SW480 (cell line): ENCODE measurements around the gene NPIPB2.
"Not testable (repeated sequence)": the region's sequence is repeated elsewhere in the genome, so short reads cannot be mapped to it uniquely, and the experiment has no call there.

Source experiments
- DNase-seq: peaks from one replicate; pipeline ENCODE4 v3.0.0-alpha.2; 2016; ENCODE audit warnings: low spot score

The NPIPB2 gene

DNA sequence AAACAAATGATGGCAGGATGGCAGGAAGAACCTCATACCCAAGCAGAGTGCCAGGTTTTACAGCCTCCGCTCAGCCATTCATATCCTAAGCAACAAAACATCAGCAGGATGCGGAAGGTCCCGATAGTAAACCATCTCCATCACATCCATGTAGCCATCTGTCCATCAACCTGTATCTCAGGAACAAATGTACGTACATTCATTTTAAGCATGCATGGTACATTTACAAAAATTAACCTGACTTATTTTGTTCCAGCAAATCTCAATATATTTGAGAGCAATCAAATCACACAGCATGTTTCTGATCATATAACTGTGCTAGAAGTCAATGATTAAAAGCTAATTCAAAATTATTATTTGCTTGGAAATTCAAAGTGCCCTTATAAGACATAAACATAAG is at the start of gene NPIPB2:
Gene NPIPB2 (minus strand): TSS at position 101 of the 400 bp plus-strand sequence. CDS start 0 bp downstream, at position 101.
- not testable (repeated sequence) for DNase-seq

DNA sequence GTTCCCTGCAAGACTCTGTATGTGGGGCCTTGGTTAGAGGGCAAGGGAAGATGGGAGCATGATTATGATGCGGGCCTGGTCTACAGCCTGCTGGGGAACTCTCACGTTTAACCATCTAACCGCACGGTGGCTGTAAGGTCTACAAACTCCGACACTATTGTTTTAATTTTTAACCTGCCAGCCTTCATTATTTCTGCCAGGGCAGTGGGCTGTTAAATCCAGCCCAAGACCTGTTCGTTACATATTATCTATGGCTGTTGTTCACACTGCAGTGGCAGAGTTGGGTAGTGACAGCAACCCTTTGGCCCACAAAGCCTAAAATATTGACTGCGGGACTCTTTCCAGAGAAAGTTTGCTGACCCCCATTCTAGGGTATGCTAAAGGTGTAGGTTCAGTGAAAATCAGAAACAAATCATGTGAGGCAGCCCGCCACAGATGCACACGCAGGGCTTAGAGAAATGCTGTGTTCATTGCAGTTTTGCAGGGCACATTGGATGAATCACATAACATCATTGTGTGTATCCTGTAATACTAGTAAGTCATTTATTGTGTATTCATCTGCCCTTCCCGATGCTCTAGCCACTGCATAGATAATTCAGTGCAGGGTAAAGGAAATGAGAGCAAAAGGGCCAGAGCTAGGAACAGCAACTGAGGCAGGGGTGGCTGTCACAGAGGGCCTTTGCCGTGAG is 49.0 kb upstream of the NPIPB2 start:
- DNase-seq = no peak

DNA sequence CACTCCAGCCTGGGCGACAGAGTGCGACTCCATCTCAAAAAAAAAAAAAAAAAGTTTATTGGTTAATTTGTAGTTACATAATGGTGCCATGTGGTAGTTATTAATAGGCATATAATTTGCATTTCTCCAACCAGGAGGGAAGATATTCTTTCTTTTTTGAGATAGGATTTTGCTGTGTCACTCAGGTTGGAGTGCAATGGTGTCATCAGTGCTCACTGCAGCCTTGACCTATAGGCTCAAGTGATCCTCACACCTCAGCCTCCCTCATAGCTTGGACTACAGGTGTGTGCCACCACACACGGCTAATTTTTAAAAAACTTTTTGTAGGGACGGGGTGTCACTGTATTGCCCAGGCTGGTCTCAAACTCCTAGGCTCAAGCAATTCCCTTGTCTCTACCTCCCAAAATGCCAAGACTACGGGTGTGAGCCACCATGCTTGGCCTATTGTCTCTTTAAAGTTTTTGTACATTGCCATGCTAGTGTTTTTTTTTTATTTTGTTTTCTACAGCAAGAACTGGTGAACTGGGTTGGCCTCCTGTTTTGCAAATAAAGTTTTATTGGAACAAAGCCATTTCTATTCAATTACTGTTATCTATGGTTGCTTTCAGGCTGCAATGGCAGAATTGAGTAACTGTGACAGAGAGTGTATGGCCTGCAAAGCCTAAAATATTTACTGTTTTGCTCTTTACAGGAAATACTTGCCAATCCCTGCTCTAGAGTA is 46.6 kb upstream of the NPIPB2 start:
- DNase-seq = no peak

DNA sequence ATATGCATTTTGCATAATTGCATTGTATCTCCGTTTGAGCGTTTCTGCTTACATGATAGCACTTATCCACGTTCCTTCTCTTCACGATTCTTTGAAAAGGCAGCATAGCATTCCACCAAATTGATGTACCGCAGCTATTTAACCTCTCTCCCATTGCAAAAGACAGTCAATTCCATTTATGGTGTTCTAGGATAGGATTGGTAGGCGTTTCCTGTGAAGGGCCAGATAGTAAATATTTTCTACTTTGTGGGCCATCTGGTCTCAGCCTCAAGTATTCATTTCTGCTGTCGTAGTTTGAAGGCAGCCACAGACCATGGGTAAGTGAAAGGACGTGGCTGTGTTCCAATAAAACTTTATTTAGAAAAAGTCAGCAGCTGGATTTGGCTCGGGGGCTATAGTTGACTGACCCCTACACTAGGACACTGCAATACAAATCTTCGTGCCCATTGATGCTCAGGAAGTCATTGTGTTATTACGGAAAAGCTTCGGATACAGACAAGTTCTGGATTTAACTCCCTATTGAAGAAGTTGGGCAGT is 44.7 kb upstream of the NPIPB2 start:
- DNase-seq = no peak

DNA sequence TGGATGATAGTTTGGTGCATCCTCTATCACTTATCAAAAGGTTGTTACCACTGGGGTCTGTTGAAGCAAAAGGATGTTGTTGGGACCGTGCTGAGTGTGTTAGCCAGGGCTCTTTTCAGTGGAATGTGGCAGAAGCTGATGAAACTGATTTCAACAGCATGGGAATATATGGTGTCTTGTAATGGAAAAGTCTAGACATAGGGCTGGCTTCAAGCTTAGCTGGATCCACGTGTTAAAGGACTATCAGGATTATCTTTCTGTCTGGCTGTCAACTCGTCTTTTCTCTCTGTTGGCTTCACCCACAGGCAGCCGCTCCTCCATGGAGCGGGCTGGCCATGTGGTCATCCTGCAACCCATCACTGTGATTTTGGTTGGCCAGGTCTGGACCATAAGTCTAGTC is 43.4 kb upstream of the NPIPB2 start:
- DNase-seq = no peak

DNA sequence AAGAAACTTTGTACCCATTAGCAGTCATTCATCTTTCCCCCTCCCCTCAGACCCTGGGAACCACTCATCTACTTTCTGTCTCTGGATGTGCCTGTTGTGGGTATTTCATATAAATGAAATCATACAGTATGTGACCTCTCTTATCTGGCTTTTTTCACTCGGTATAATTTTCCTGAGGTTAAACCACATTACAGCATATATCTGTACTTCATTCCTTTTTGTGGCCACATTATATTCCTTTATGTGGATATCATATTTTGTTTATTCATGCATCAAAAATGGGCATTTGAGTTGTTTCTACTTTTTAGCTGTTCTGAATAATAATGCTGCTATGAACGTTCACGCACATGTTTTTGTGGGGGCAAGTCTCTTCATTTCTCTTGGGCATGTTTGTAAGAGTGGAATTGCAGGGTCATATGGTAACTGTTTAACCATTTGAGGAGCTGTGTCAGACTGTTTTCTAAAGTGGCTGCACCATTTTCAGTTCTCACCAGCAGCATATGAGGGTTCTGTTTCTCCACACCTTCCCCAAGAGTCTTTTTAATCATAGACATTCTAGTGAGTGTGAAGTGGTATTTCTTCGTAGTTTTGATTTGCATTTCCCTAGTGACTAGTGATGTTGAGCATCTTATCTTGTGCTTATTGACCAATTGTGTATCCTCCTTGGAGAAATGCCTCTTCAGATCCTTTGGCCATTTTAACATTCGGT is 38.4 kb upstream of the NPIPB2 start:
- no peak for DNase-seq

DNA sequence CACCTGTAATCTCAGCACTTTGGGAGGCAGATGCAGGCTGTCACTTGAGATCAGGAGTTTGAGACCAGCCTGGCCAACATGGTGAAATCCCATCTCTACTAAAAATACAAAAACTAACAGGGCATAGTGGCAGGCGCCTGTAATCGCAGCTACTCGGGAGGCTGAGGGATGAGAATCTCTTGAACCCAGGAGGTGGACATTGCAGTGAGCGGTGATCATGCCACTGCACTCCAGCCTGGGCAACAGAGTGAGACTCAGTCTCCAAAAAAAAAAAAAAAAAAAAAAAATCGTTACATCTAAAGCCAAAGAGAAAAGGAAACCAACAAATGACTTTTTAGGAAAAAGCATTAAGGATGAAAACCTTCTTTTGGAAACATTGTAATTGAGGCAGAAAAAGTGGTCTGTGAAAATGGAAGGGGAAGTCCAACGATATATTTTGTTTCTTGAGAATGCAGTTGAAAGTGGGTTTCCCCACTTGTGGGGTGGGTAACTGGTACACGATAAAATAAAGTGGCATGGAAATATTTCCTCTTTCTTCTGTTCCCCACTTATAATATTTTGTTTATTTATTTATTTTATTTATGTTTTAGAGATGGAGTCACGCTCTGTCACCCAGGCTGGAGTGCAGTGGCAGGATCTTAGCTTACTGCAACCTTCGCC is 37.3 kb upstream of the NPIPB2 start:
- DNase-seq = no peak

DNA sequence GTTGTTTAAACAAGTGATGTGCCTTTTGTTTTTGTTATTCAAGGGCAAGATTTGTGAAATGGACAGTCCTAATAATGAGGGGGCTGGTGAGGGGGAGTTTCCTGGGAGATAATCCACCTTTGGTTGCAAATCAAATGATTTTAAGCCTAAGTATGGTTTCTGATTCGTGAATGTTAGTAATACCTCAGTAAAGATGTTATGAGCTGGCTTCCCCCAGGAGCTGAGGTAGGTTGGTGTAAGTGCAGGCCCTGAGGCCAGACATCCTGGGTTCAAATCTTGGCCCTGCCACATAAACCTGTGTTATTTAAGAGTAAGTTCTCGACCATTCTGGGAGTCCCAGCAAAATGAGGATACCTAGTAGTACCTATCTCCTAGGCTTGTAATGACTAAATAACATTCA is 36.2 kb upstream of the NPIPB2 start:
- no peak for DNase-seq

DNA sequence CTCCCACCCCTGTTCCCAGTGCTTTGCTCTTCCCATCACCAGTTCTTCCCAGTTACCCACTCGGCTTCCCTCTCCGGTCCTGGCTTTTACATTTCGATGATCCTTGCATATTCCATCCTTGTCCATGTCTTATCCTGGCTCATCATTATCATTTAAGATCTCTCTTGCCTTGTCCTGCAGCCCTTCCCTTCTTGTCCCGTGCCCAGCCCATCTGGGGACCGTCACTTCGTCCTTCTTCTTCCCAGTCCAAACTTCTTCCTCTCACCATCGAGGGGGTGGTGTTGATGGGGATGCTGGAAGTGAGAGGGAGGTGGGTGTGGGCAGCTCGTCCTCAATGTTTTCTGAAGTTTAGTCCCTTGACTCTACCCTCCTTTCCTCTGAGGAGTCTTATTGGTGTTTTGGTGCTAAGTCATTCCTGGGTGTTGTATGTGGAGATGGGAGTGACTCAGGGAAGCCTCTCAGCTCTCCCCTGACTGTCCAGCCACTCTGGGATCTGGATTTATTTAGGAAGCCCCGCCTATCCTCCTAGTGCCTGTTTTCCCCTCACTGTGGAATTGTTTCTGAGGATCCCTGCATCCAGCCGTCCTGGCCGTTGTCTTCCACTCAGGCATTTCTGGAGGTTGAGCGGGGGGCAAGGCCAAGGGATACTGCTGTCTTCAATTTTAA is 35.7 kb upstream of the NPIPB2 start:
- DNase-seq = no peak

DNA sequence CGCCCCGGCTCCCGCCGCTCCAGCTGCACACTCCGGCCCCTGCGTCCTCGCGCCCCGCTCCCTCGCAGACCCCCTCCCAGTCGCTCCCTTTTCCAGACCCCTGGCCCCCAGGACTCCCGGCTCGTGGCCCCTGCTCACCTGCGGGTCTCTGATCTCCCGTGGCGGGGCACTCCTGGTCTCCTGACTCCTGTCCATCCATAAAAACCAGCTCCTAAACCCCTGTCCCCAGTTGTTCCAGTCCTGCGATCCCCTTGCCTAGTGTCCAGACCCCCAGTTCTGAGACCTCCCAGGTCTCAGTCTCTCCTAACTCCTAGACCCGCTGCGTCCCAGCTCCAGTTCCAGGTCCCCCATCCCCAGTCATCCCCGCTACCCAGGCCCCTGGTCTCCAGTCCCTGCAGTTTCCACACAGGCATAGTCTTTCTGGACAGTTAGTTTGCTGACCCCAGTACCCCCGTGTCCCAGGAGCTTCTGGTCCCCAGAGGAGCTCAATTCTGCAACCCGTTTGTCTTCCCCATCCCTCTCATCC is 35.1 kb upstream of the NPIPB2 start:
- no peak for DNase-seq

DNA sequence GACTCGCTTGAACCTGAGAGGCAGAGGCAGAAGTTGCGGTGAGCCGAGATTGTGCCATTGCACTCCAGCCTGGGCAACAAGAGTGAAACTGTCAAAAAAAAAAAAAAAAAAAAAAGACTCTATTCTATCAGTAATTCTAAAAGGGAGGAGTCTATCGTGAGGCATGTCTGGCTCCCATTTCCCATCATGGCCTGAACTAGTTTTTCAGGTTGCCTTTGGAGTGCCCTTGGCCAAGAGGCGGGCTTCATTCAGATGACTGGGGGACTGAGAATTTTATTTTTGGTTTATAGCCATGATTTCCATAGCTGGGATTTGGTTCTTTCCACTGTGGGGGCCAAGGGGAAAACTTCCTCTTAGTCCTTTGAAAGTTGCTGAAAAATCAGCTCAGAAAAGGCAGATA is 31.2 kb upstream of the NPIPB2 start:
- no peak for DNase-seq

DNA sequence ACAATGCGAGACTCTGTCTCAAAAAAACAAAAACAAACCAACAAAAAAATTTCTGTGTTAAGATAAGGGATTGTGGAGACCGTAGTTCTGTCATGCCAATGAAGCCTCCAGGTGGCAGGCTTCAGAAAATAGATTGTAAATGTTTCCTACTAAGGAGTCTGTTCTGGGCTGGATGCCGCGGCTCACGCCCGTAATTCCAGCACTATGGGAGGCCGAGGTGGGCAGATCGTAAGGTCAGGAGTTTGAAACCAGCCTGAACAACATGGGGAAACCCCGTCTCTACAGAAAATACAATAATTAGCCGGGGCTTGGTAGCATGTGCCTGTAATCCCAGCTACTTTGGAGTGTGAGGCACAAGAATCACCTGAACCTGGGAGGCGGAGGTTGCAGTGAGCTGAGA is 30.3 kb upstream of the NPIPB2 start:
- DNase-seq = no peak

DNA sequence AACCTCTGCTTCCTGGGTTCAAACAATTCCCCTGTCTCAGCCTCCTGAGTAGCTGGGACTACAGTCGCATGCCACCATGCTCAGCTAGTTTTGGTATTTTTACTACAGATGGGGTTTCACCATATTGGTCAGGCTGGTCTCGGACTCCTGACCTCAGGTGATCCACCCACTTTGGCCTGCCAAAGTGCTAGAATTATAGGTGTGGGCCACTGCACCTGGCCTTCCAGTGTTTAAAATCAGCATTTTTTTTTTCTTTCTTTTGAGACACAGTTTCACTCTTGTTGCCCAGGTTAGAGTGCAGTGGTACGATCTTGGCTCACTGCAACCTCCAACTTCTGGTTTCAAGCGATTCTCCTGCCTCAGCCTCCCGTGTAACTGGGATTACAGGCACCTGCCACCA is 28.4 kb upstream of the NPIPB2 start:
- DNase-seq = not testable (repeated sequence)

DNA sequence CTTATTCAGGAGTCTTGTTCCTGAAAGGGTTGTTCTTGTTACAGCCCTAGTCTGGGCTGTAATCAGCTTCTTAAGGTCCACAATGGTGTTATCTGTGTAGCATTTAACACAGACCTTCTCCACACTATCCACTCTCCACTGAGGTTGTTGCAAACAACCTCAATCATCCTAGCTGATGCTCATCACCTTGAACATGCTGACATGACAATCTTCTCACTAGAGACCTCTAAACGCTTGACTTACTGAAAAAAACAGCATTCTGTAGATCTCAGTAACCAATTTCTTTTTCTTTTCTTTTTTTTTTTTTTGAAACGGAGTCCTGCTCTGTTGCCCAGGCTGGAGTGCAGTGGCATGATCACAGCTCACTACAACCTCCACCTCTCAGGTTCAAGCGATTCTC is 26.7 kb upstream of the NPIPB2 start:
- no peak for DNase-seq

DNA sequence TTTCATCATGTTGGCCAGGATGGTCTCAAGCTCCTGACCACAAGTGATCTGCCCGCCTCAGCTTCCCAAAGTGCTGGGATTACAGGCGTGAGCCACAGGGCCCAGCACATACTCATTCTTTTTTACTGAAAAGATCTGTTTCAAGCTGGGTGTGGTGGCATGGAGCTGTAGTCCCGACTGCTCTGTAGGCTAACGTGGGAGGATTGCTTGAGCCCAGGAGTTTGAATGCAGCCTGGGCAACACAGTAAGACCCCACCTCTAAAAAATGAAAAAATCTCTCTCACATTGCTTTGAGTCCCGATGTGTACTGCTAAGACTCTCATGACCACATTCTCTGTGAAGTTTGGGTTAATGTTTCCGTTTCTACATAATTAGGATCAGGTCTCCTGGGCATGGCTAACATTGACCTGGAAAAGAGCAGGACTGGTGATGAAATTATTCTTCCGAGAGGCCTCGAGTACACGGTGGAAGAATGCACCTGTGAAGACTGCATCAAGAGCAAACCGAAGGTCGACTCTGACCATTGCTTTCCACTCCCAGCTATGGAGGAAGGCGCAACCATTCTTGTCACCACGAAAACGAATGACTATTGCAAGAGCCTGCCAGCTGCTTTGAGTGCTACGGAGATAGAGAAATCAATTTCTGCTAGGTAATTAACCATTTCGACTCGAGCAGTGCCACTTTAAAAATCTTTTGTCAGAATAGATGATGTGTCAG is 25.5 kb upstream of the NPIPB2 start:
- no peak for DNase-seq

DNA sequence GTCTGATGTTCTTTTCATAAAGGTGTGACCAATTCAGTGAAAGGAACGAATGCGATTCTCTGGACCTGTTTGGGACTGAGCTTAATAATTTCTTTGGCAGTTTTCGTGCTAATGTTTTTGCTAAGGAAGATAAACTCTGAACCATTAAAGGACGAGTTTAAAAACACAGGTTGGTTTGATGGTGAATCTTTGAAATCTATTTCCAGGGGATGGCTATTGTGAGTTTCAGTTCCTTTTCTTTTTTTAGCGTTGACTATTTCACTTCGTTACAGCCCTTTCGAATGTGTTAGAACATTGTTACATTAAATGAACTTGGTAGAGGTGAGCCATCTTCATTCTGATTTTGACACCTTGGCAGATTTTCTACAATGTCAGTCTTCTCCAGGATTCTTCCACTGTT is 24.3 kb upstream of the NPIPB2 start:
- no peak for DNase-seq

DNA sequence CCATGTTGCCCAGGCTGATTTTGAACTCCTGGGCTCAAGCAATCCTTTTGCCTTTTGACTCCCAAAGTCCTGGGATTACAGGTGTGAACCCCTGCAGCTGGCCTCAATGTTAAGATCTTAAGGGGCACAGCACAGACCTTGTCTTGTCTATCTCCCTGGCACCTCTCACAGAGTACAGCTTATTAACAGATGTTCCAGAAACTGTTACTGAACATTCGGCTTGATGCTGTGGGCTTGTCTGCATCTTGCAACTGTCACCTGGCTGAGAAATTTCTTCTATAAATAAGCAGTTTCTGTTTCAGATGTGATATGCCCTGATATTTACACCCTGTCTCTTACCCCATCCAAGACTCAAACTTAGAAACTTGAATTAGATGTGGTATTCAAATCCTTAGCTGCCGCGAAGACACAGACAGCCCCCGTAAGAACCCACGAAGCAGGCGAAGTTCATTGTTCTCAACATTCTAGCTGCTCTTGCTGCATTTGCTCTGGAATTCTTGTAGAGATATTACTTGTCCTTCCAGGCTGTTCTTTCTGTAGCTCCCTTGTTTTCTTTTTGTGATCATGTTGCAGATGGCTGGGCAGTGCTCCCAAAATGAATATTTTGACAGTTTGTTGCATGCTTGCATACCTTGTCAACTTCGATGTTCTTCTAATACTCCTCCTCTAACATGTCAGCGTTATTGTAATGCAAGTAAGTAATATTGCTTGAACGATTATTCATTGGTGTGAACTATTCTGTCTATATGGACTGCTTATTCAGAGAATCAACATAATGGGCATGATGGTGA is 23.1 kb upstream of the NPIPB2 start, which contains the start of gene TNFRSF17:
Gene TNFRSF17 (plus strand): TSS at position 450 of the 791 bp plus-strand sequence. CDS start 115 bp downstream, at position 565.
- DNase-seq = no peak

DNA sequence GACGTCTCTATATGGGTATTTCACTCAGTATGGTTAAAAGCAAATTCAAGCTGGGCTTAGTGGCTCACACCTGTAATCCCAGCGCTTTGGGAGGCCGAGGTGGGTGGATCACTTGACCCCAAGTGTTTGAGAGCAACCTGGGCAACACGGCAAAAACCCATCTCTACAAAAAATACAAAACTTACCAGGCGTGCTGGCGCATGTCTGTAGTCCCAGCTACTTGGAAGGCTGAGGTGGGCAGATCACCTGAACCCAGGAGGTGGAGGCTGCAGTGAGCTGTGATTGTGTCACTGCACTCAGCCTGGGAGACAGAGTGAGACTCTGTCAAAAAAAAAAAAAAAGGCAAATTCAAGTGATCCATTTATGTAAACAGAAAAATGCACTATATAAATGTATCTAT is 21.9 kb upstream of the NPIPB2 start:
- no peak for DNase-seq

DNA sequence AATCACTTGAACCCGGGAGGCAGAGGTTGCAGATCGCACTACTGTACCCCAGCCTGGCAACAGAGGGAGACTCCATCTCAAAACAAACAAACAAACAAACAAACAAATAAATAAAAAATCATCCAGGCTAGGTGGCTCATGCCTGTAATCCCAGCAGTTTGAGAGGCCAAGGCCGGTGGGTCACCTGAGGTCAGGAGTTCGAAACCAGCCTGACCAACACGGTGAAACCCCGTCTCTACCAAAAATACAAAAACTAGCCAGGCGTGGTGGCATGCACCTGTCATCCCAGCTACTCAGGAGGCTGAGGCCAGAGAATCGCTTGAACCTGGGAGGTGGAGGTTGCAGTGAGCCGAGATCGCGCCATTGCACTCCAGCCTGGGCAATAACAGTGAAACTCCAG is 21.1 kb upstream of the NPIPB2 start:
- DNase-seq = not testable (repeated sequence)

DNA sequence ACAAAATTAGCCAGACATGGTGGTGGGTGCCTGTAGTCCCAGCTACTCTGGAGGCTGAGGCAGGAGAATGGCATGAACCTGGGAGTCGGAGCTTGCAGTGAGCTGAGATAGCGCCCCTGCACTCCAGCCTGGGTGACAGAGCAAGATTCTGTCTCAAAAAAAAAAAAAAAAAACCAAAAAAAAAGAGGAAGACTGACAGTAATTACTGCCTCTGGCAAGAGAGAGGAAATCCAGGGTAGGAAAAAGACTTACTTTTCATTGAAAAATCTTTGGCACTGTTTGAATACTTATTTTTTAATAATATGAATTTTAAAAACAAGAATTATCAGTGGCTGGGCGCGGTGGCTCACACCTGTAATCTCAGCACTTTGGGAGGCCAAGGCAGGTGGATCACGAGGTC is 20.6 kb upstream of the NPIPB2 start:
- not testable (repeated sequence) for DNase-seq
